Rectal smooth muscle tissue (tissue), 1 donor: ENCODE measurements around the gene TTPAL.
A peak's percentile ranks its signal among the peaks of the same experiment; 100 is the strongest.

Source experiments
- H3K27ac ChIP-seq: one replicate; pipeline ENCODE4 v1.7.0; 2013; ENCODE audit warnings: low read depth, low read length, inconsistent platforms
- H3K27me3 ChIP-seq: one replicate; pipeline ENCODE4 v1.7.0; 2013; ENCODE audit warnings: low read length; ENCODE audit not compliant: control insufficient read depth, insufficient read depth
- H3K36me3 ChIP-seq: one replicate; pipeline ENCODE4 v1.7.0; 2013; ENCODE audit warnings: low read length; ENCODE audit not compliant: control insufficient read depth, insufficient read depth
- H3K4me1 ChIP-seq: one replicate; pipeline ENCODE4 v1.7.0; 2013; ENCODE audit warnings: low read length; ENCODE audit not compliant: control insufficient read depth, insufficient read depth
- H3K4me3 ChIP-seq: one replicate; pipeline ENCODE4 v1.7.0; 2013; ENCODE audit warnings: low read length
- H3K9ac ChIP-seq: one replicate; pipeline ENCODE4 v1.7.0; 2013; ENCODE audit warnings: low read length

Gene TTPAL

GRCh38 chr20:44541992-44542391 lies 66.3 kb downstream of the TTPAL start:
- Histone ChIP-seq H3K9ac (no peak overlapping the region), H3K27ac (peak overlapping the region; percentile 43), H3K27me3 (no peaks in the 10 kb centered on the region), H3K4me3 (no peak overlapping the region), H3K4me1 (peaks cover 19% of the 10 kb centered on the region), H3K36me3 (no peaks in the 10 kb centered on the region)

- H3K27me3 ChIP-seq = no peaks in the 10 kb centered on the region
- peaks cover 19% of the 10 kb centered on the region for H3K4me1 ChIP-seq
- peak overlapping the region; percentile 25 for H3K4me3 ChIP-seq
- H3K27ac ChIP-seq = peak overlapping the region; percentile 71
- no peak overlapping the region for H3K9ac ChIP-seq
- no peaks in the 10 kb centered on the region for H3K36me3 ChIP-seq
Observed at GRCh38 chr20:44542890-44543289, 67.2 kb downstream of the TTPAL start.

- no peaks in the 10 kb centered on the region for H3K27me3 ChIP-seq
- H3K9ac ChIP-seq = no peak overlapping the region
- peaks cover 16% of the 10 kb centered on the region for H3K4me1 ChIP-seq
- H3K27ac ChIP-seq = peak overlapping the region; percentile 71
- no peak overlapping the region for H3K4me3 ChIP-seq
- H3K36me3 ChIP-seq = no peaks in the 10 kb centered on the region
Observed at GRCh38 chr20:44543358-44543757, 67.7 kb downstream of the TTPAL start.
